ENCODE results near the gene MERTK.

The MERTK gene

DNA sequence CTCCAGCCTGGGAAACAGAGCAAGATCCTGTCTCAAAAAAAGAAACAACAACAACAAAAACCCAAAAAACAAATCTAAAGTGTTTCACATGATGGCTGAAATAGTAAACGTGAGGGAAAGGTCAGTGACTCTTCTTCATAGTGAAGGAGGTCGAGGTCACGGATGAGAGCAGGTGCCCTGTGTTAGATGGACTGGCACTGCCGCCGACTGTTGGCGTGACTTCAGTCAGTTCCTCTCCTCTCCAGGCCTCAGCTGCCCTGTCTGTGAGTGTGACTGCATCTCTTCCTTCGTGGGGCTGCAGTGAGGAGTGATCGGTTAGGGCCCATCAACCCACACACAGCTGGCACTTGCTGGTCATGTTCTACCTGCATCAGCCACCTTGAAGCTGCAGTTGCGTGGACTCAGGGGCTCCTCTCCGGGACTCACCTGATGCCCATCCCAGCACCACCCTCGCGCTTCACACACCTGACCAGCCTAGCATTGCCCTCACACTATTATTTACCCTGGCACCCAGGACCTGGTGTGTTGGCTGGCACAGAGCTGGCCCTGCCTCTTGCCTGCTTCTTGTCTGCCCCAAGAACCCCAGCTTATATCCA is 126.6 kb downstream of the MERTK start:
- TF ChIP-seq, protein P1, sequence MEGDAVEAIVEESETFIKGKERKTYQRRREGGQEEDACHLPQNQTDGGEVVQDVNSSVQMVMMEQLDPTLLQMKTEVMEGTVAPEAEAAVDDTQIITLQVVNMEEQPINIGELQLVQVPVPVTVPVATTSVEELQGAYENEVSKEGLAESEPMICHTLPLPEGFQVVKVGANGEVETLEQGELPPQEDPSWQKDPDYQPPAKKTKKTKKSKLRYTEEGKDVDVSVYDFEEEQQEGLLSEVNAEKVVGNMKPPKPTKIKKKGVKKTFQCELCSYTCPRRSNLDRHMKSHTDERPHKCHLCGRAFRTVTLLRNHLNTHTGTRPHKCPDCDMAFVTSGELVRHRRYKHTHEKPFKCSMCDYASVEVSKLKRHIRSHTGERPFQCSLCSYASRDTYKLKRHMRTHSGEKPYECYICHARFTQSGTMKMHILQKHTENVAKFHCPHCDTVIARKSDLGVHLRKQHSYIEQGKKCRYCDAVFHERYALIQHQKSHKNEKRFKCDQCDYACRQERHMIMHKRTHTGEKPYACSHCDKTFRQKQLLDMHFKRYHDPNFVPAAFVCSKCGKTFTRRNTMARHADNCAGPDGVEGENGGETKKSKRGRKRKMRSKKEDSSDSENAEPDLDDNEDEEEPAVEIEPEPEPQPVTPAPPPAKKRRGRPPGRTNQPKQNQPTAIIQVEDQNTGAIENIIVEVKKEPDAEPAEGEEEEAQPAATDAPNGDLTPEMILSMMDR (IDR thresholded peaks at IDR 0.05; ENCODE audit: borderline replicate concordance, insufficient read depth, low read depth, low read length): no peak
- H3K4me3 ChIP-seq (ENCODE audit: low read depth, low read length): no peak overlapping the region

DNA sequence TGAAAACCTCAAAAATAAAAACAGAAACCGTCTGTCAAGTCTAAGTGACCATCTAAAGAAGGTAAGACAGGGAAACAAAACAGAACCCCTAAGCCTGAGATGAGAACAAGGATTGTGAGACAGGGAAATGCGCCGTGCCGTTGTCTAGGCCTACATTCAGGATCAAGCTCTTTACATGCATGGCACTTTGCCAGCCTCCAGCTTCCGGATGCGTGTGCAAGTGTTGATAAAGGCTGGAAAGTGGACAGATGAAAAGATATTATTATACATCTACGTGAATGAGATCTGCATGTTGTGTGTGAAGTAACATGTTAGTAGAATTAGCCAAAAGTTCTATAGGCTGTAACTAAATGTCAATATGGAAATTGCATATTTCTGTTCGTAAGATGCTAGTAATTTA is 128.1 kb downstream of the MERTK start:
- no peak overlapping the region for H3K4me3 ChIP-seq (ENCODE audit: low read depth, low read length)
- TF ChIP-seq, protein P1 (IDR thresholded peaks at IDR 0.05; ENCODE audit: borderline replicate concordance, insufficient read depth, low read depth, low read length): no peak

DNA sequence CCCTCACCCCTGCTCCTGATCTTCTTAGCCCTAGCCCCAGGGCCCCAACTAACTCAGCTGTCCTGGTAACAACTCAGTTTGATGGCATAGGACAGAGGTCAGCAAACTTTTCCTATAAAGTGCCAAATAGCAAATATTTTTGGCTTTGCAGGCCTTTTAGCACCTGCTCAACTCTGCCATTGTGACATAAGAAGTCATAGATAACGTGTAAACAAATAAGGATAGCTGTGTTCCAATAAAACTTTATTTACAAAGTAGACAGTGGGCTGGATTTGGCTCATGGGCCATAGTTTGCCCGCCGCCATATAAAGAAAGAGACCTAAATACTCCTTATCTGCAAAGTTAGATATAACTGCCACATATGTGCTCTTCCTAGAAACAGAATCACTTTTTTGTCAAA is 129.4 kb downstream of the MERTK start:
- no peak overlapping the region for H3K4me3 ChIP-seq (ENCODE audit: low read depth, low read length)
- TF ChIP-seq, protein P1 (IDR thresholded peaks at IDR 0.05; ENCODE audit: borderline replicate concordance, insufficient read depth, low read depth, low read length): no peak

GRCh38 chr2:112029164-112029563 is 130.8 kb downstream of the MERTK start:
- TF ChIP-seq, protein P1 (IDR thresholded peaks at IDR 0.05; ENCODE audit: borderline replicate concordance, insufficient read depth, low read depth, low read length): no peak

GRCh38 chr2:112031473-112032223 is 133.2 kb downstream of the MERTK start:
- TF ChIP-seq, protein P1 (IDR thresholded peaks at IDR 0.05; ENCODE audit: borderline replicate concordance, insufficient read depth, low read depth, low read length): no peak
- H3K4me3 ChIP-seq (ENCODE audit: low read depth, low read length): no peak overlapping the region

More at GRCh38 chr2:112029164-112029563, 130.8 kb downstream of the MERTK start:
- H3K4me3 ChIP-seq (ENCODE audit: low read depth, low read length): no peak overlapping the region

DNA sequence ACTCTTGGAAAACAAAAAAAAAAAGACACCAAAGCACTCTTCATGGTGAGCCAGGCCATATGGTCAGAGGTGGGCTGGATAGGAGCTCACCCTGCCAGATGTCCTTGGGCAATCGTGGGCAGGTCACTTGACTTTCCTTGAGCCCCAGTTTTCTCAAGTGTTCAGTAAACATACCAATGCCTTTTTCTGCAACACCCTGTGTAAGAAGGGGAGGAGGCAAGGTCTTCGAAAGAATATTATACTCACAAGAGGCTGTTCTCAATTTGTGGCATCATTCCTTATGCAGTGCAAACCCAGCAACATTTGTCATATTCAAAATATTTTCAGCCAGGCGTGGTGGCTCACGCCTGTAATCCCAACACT is 133.8 kb downstream of the MERTK start:
- no peak overlapping the region for H3K4me3 ChIP-seq (ENCODE audit: low read depth, low read length)
- TF ChIP-seq, protein P1 (IDR thresholded peaks at IDR 0.05; ENCODE audit: borderline replicate concordance, insufficient read depth, low read depth, low read length): no peak

Measured in GM12875 (cell line).